Prostate gland (tissue), 2 donors: ENCODE measurements around the gene RRP36.

Source experiments
- POLR2A ChIP-seq: fragments of 450-650 bp; IDR thresholded peaks from one replicate; pipeline ENCODE4 v1.6.1; 2016; ENCODE audit warnings: antibody characterized with exemption, mild to moderate bottlenecking
- POLR2AphosphoS5 ChIP-seq: sonication (generic); formaldehyde crosslinking; IDR thresholded peaks from one replicate; pipeline ENCODE4 v1.6.1; 2017; ENCODE audit warnings: antibody characterized with exemption
- TF ChIP-seq, protein P1 (sequence below), 4 experiments: fragments of 200-600 bp in 2 of 4; fragments of 450-650 bp in 2 of 4; sonication (generic) in 2 of 4; IDR thresholded peaks; 1 replicate in 3 of 4; 2 replicates in 1 of 4; pipeline ENCODE4 v1.5.1; 2016 to 2019; ENCODE audit warnings: antibody characterized with exemption in 4 of 4, mild to moderate bottlenecking in 2 of 4, moderate library complexity in 2 of 4

DNA sequence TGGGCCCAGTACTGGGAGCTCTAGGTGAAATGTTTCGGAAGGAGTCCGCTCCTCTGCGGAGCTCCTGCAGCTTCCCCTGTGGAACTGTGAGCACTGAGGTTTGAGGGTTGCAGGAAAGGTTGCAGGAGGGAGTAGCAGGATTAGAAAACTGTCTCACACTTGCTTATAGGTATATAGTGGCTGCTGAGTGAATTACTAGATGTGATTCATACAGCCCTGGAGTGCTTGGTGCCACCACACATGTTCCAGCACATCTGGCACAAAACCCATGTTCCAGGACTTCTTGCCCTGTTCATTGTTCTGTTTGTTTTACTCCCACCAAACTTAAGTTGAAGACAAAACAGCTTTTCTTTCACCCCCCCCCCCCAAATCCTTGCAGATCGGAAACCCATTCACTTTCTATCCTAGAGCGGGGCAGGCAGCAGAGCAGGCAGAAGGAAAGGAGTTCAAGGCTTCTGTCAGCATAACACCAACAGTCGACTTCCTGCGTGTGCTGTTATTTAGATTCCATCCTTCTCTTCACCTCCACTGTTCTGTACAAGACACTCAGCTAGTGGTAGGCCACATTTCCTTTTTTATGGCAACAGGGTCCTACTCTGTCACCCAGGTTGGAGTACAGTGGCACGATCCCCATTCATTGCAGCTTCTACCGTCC lies 41.8 kb upstream of the RRP36 start:
- TF ChIP-seq, protein P1, sequence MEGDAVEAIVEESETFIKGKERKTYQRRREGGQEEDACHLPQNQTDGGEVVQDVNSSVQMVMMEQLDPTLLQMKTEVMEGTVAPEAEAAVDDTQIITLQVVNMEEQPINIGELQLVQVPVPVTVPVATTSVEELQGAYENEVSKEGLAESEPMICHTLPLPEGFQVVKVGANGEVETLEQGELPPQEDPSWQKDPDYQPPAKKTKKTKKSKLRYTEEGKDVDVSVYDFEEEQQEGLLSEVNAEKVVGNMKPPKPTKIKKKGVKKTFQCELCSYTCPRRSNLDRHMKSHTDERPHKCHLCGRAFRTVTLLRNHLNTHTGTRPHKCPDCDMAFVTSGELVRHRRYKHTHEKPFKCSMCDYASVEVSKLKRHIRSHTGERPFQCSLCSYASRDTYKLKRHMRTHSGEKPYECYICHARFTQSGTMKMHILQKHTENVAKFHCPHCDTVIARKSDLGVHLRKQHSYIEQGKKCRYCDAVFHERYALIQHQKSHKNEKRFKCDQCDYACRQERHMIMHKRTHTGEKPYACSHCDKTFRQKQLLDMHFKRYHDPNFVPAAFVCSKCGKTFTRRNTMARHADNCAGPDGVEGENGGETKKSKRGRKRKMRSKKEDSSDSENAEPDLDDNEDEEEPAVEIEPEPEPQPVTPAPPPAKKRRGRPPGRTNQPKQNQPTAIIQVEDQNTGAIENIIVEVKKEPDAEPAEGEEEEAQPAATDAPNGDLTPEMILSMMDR (IDR thresholded peaks at IDR 0.05): no peak
- TF ChIP-seq POLR2A (no peak), POLR2AphosphoS5 (no peak)
